ENCODE data around the gene PAQR8.
A peak's percentile ranks its signal among the peaks of the same experiment; 100 is the strongest.

The PAQR8 gene

DNA sequence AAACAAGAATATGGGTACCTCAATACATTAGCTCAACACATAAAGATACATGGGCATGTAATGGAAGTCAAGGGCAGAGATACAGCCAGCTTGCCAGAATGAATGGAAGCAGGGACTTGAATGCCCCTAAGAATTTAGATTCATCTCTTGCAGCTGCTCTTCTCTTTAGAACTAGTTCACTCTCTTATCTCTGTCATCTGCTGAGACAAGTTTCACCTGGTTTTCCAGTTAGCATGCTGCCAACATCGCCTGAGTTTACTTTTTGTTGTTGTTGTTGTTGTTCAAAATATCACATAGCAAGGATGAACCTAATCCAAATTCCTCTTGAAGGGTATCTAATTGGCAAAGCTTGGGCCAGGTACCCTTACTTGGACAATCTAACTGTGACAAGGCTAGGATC lies 14.1 kb upstream of the PAQR8 start:
- DNase-seq (ENCODE audit: low read depth in 2 of 2), result no peak

DNA sequence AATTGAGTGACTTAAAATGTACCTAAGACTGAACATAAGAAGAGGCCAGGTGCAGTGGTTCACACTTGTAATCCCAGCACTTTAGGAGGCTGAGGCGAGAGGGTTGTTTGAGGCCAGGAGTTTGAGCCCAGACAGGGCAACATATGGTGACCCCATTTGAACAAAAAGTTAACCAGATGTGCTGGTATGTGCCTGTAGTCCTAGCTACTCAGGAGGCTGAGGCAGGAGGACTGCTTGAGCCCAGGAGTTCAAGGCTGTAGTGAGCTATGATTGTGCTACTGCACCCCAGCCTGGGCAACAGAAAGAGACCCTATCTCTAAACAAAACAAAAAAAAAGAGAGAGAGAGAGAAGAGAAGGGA lies 10.1 kb upstream of the PAQR8 start:
- DNase-seq (ENCODE audit: low read depth in 2 of 2), result no peak

DNA sequence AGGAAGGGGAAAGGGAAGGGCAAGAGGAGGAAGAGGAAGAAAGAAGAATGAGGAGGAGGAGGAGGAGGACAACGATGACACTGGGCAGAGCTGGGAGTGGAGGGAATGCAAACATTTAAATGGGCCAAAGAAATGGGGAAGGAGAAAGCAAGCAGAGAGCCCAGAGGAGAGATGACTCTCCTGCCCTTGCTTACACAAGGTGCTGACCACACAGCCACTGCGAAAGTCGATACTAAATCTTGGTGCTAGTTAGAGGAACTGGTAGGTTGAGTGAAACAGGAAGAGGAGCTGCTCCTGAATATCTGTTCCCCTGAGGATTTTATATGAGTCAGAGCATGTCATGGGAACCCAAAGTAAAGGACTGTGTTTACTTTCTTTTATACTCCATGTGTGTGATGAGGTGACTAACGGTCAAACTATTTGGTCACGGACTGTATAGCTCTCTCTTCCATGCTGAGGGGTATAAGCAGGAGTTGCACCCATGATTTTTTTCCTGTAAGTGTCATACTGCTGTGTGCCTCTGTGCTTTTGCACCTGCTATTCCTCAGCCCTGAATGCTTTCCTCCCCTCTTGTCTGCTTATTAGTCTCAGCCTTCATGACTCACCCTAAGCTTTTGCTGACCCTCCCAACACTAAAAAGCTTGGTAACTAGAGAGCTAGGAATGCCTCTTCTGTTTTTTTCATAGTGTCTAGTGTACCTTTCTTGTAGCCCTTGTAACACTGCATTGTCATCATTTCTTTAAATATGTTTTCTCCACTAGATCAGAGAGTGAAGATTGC lies 9.5 kb upstream of the PAQR8 start:
- DNase-seq (ENCODE audit: low read depth in 2 of 2), result no peak

DNA sequence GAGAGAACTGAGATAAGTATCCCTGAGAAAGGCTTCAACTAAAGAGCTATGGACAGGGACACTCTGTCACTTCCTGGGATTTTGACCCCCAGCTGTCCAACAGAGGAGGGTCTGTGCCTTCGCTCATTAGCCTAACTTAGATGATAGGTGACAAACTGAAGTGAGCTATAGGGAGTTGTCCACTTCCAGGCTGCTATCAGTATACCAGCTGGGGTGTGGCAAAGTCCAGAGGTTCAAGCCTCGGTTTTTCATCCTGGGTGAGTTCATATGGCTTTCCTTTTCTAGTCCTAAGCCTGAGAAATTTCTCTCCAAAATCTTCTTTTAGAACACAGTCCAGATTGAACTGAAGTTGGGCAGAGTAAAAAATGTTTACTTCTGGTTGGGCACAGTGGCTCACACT lies 5.9 kb upstream of the PAQR8 start:
- no peak for DNase-seq (ENCODE audit: low read depth in 2 of 2)

DNA sequence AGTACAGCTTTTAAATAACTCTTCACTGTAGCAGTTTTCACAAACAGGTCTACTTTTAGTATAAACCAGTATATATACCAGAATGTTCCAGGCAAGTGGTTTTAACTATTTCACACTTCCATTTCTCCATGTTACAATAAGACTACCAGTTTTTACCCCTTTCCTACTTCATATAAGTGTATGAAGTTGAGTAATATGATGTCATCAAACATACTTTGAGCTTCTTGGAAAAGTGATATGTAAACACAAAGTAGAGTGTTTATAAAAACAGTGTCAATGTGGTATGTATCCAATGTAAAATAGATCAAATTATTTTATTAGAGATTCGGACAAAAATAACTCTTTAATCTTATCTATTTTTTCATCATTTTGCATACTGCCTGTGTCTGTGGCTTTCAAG lies 2.5 kb upstream of the PAQR8 start:
- no peak for DNase-seq (ENCODE audit: low read depth in 2 of 2)

DNA sequence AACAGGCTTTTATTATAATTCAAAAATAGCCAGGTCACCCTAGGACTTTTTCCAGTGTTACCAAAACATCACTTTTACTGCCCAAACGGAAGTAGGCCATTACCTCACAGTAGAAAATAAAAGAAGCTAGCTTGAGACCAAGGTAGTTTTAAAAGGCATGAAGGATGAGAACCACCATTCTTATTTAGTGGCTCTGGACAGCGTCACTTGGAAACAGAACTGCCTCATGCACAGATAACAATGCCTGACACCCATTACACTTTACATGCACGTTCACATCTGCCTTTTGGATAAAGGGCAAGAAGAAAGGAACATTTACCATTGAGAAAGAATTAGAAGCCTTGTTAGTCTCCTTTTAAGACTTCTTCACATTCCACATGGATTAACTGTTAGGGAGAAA lies 1.9 kb upstream of the PAQR8 start:
- DNase-seq (ENCODE audit: low read depth in 2 of 2), result no peak

DNA sequence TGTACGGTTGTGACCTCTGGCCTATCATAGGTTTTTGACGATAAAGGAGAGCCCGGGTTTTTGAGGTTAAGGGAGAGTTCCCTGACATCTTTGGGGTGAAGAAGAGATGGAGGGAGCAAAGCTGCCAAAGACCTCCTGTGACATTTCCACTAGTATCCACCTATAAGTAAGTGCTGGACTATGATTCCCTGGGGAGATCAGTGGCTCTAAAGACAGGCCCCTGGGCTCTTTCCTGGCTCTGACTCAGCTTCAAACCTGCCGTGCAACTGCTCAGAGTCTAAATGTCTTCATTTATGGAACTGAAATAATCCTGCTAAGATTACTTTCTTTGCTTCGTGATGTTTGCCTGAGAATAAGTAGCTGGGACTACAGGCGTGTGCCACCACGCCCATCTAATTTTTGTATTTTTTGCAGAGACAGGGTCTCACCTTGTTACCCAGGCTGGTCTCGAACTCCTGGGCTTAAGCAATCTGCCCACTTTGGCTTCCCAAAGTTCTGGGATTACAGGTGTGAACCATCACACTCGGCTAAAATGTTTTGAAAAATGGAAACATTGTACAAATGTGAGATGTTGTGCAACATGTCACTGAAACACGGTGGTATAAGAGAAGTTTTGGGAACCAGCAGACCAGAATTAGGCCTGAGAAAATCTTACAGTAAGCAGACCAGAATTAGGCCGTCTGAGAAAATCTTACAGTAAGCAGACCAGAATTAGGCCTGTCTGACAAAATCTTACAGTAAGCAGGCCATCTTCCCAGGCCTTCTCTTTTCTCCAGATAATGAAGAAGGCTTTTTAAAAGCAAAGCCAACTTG lies 1.1 kb upstream of the PAQR8 start:
- DNase-seq (ENCODE audit: low read depth in 2 of 2), result no peak

DNA sequence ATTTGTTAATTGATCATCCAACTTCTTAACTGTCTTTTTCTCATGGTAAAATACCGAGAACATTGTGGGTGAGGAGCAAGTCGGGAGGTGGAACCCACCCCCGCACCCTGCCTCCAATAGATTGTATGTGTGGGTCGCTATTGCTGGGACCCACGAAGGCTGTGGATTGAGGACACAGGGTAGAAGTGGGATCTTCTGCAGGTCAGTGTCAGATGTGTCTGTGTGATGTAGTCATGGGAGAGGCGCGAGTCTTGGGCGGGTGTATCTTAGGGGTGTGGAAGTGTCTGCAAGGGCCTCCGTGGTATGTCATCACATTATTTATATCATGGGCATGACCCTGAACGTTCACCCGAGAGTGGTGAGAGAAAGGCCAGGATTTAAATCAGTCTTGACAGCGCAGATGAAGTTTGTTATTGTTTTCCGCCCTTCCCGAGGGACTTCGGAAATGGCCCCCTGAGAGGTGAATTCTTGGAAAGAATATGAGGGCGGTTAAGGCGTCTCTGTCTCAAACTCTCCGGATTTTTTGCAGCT lies 472 bp upstream of the PAQR8 start:
- DNase-seq (ENCODE audit: low read depth in 2 of 2), result no peak

DNA sequence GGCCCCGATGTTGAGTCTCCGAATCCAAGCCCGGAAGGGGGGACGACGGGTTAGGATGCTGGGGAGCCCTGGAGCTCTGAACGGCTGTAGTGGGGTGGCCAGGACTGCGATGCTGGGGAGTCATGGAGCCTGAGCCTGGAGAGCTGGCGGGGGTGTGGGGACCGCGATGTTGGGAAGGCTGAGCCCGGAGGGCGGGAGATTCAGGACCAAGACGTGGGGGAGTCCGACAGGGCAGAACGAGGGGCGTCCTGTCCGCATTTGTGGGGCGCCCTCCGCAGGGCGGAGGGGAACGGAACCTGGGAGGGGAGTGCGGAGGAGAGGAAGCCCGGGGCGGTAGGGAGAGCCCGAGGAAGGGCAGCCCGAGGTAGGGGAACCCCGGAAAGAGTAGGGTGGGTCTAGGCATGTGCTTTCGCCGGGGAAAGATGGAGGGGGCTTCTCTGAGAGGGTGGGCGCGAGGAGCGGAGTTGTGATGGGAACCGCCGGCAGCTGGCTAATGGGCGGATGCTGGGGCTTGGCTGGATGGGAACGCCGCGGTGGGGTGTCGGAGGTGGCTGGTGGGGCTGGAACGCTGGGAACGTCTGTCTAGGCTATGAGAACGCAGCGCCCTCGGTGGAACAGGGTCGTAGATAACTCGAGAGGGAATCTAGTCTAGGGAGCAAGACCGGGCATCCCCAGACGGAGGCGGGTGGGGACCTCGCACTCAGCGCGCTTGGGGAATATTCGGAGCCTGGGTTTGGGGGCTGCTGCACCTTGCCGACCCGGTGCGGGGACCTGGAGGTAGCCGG lies 684 bp downstream of the PAQR8 start:
- DNase-seq (ENCODE audit: low read depth in 2 of 2), result peak in 1 of 2 donors; percentile 4

DNA sequence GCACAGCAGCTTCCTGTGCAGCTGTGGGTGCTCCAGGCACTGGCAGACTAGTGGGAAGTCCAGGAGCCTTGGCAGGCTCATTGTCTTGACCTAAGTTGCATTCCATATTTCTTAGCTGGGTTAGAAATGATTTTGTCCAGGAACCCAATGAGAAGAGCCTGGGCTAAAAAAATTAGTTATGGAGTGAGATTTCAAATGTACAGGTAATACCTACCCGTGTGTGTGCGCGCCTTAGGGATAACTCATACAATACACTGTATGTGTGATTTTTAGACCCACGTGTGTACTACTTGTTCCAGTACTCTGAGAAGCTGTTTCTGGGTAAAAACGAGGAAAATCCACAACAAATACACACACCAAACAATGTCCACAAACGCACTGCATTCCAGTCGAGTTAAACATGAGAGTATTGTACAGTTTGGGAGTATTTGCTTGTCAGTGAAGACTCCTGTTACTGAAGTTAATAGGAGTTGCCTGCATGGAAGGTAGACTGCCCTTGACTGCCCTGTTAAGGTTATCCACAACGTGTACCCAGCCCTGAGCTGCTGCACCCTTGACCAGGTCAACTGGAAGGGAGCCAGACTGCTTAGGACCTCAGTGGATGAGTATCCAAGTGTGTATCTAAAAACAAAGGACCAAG lies 1.4 kb downstream of the PAQR8 start:
- DNase-seq (ENCODE audit: low read depth in 2 of 2), result no peak

DNA sequence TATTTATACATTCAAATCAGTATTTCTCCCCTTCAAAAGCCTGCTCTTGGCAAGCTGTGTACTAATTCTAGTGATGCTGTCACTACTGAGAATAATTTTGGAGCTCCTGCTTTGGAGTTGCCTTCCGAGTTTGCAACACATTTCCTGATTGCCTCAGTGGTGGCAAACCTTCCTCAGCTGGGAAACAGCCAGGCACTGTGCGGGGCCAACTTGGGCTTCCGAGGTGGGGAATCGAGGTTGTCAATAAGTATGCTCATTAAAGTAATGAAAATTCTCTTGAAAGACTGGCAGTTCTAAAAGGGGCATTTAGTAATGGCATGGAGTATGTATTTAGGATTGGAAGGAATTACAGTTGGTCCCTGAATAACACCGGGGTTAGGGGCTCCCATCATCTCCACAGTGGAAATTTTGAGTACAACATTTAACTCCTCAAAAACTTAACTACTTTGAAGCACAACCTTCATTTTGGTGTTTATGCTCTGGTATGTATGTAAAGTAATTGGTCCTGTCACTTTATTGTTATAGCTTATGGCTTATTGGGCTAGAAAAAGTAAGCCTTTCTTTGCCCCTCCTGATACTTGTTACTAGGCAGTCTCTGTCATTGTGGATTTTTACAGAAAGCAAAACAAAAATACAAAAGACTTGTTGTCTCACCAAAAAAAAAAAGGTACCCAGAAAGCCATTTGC lies 2.7 kb downstream of the PAQR8 start:
- DNase-seq (ENCODE audit: low read depth in 2 of 2), result no peak

DNA sequence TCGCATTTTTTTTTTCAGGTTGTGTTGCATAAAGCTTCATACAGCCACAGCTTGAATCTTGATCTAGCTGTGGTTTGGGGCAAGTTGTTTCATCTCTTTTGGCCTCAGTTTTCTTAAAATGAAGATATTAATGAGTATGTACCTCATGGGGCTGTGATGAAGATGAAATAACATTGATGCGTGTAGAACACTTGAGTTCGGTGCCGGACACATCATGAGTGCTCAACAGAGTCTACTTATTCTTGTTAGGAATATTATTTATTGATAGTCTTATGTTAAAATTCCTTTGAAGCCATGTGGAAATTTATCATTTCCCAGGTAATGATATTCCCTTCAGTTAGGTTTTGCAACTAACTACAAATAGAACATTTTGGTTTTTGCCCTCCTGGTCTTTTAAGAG lies 3.4 kb downstream of the PAQR8 start:
- no peak for DNase-seq (ENCODE audit: low read depth in 2 of 2)

DNA sequence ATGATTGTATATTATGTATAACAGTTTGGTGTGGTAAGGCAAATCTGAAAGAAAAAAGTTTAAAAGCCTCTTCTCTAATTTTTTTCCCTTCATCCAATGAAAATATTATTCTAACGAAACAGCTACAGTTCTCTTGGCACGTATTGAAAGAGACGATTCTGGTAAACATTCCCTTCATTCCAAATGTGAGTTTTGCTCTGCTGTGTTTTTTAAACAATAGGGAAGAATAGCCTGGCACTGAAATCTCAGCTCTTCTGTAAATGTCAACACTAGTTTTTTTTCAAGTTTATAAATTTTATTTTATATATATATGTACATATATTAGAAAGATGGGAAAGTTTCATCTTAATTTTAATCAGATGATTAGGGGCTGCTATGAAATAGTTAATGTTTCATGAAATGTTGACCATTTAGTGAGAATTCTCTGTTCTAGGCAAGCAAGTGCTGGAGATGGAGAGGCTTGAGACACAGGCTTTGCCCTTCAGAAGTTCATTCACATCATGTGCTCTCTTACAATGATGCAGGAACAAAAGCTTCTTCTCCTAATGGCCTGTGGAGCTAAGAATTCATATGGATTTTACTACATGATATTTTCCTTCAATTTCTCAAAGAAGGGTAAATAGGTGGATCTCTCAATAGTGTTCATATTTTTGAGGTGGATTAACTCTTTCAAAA lies 4.1 kb downstream of the PAQR8 start:
- DNase-seq (ENCODE audit: low read depth in 2 of 2), result no peak

DNA sequence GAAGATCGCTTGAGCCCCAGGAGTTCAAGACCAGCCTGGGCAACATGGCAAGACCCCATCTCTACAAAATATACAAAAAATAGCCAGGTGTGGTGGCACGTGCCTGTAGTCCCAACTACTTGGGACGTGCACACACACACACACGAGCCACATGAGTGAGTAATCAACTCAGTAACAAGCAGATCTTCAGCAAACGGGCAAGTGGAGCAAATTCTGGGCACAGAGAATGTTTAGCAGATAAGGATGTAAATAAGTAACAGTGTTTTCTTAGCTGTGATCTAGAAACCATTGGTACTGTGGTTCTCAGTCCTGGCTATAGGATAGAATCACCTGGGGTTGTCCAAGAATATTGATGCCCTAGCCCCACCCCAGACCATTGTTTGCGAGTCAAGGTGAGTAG lies 6.1 kb downstream of the PAQR8 start:
- DNase-seq (ENCODE audit: low read depth in 2 of 2), result no peak

DNA sequence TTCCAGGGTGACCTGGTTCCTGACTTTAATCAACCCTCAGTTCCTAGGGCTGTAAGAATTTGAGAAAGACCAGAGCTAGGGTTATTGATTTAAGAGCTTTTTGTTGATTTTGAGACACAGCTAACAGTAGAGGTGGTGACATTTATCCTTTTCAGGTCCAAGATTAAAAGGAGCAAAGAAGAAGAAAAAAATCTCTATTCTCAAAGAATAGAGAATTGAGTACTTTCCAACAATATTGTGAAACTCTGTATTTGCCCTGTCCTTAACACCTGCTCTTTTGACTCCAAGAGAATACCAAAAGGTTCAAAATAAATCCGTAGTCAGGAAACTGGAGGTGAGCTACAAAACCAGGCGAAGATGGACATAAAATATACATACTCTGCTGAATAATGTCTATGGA lies 7.3 kb downstream of the PAQR8 start:
- DNase-seq (ENCODE audit: low read depth in 2 of 2), result no peak

DNA sequence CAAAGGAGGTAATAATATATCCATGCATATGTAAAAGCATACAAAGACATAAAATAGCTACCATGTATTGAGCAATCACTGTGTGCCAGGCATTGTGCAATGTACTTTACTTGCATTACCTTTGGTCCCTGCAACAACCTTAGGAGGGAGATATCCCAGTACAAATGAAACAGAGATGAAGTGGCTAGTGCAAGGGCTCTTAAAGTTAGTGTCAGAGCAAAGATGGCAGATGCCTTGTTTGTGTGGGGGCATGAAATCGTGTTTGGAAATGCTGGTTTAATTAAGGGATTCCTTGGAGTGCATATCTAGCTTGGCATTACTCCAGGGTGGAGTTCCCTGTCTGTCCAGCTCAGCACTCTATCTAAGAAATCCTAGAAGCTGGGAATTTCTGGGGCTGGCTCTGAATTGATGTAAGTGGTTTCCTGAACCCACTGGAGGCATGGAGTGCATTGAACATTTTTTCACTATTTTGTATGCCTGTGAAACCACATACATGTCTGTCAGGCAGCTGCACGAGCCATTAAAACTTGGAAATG lies 9.8 kb downstream of the PAQR8 start:
- no peak for DNase-seq (ENCODE audit: low read depth in 2 of 2)

DNA sequence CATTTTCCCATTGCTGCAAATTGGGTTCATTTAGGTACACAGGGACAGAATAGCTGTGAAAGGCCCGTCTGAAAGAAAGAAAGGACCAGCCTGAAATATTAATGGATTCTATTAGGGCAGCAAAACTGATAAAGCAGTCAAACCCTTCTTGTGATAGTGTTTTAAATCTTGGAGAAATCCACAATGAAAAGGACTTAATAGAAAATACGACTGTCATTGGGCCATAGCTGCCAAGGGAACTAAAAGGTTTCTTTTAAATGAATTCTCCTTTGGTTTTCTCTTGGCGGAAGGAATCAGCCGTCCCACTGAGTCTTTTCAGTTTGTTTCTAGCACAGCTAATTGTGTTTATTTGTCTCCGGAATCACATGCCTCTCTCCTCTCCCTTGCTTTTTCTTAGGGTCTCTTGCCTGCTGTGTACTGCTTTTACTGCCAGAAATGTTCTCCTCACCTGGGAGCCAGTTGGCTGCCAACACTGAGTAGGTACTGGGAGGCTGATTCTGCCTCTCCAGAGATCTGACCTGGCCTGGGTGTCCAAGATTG lies 11.3 kb downstream of the PAQR8 start:
- DNase-seq (ENCODE audit: low read depth in 2 of 2), result no peak

DNA sequence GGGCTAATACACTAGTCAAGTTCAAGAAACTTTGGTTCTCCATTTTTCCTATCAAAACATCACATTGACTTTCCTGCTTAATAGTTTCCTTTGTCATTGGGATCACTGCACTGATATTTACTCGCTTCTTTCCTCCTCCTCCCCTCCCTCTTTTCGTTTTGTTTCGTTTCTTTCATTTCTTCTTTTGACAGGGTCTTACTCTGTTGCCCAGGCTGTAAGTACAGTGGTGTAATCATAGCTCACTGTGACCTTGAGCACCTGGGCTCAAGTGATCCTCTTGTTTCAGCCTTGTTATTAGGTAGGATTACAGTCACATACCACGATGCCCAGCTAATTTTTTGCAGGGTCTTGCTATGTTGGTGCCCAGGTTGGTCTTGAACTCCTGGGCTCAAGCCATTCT lies 12.3 kb downstream of the PAQR8 start:
- DNase-seq (ENCODE audit: low read depth in 2 of 2), result no peak

DNA sequence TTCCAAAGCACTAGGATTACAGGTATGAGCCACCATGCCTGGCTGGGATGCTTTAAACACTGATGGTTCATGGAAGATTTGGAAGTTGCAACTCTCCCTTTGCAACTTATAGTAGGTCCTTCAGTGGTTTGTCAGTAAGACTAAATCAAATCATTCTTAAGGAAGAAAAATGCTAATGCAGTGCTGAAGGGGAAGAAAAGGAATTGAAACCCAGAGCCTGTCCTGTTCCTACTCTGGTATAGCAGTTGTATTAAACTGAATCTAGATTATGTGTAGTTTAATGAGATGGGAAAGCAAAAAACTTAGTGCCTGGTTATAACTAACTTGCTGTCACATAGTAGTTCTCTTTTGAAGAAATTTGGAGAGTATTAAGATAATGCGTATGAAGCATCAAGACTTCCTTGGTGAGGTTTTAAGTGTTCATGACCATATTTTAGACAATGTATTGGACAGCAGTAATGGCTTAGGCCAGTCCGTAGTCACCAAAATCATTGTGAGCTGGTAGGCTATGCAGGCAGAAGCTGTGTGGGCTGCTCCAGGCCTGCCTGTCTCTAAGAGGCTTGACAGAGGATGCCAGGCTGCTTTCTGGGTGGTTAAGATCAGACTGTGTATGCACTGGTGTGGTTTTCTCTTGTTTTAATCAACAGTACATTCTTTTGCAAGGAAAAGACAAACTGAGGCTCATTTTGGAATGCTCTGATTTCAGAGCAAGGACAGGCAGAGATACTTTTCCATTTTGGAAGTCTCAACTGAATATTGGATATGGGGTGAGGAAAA lies 14.0 kb downstream of the PAQR8 start:
- DNase-seq (ENCODE audit: low read depth in 2 of 2), result no peak
